ENCODE results near the gene EIF3A.

Gene EIF3A

DNA sequence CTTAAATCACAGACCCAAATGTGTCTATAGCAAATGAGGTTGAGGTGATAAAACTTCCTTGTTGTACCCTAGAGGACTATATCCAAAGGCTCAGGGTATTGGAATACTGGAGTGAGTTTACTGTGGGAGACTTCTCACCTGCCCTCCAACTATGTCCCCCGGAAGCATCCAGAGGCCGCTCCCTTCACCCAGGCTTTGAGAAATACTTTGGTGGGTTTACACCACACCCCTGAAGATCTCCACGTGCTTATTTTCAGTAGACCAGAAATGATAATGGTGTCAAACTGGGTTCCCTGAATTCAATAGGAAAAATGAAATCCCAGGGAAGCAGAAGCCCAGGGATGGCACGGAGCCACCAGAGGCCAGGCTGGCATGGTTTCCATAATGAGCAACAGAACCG lies 82.4 kb downstream of the EIF3A start:
- DNase-seq: no peak

DNA sequence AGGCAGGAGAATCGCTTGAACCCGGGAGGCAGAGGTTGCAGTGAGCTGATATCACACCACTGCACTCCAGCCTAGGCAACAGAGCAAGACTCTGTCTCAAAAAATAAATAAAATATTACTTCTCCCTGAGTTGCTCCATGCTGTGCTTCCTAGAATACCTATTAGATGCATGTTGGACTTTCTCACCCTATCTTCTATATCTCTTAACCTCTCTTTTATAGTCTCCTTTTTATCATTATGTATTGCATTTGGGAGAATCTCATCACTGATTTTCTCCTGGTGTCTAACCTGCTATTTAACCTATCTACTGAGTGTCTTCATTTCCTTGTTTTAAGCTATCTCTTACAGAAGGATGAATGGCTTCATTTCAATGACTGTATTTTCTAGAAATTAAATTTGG lies 83.2 kb downstream of the EIF3A start:
- DNase-seq: no peak

DNA sequence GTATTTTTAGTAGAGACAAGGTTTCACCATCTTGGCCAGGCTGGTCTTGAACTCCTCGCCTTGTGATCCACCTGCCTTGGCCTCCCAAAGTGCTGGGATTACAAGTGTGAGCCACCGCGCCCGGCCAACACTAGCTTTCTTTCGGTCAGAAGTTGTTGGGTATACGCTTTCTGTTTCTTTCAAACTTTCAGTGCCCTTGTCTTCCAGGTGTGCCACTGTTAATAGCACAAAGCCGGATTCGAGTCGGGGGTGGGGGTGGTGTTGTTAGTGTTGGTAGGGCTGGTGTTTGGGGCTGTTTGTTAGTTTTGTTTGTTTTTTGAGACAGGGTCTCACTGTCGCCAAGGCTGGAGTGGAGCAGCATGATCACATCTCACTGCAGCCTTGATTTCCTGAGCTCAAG lies 84.9 kb downstream of the EIF3A start:
- no peak for DNase-seq

DNA sequence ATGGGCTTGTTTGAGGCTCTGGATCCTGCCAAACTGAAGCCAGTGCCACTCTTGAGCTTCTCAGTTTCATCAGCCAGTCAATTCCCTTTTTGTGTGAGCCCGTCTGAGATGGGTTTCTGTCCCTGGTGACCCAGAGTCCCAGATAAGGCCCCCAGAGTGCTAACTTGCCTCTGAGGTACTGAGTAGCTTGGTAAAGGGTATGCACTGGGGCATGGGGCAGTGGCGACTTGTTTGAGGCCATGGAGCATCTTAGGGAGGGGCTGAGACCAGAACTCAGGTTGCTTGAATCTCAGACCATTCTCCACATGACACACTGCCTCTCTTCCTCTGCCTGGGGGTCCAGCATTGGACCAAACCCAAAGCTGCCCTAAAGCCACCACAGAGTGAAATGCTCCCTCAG lies 86.3 kb downstream of the EIF3A start:
- DNase-seq: no peak

DNA sequence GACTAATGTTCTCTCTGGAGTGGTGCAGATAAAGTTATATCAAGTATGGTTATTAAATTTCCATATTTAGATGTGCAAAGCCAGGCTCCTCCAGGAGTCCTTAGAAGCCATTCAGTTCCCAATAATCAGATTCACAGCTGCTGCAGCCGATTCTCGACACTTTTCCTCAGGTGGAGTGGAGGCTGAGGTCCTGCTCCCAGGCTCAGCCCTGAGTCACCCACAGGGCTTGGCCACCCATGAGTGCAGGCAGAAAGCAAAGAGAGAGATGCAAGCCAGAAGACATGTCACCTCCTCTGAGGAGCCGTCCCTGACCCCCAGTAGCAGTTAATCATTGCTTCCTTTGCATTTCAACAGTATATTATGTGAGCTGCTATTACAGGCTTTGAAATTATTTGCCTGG lies 87.4 kb downstream of the EIF3A start:
- no peak for DNase-seq

DNA sequence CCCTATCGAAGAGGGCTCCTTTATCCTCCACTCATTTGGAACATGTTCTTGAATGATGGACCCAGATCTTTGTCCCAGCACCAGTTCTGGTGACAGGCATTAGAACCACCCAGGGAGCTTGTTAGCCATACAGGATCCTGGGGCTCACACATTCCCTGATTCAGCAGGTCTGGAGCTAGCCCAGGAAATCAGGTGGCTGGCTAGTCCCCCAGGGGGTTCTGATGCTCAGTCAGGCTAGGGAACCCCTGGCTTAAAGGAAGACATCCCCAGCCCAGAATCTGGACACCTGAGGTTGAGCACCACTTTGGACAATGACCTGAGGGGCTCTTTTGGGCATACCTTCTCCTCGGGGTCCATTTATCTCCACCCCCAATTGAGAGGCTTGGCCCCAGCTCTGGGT lies 88.1 kb downstream of the EIF3A start:
- DNase-seq: no peak

DNA sequence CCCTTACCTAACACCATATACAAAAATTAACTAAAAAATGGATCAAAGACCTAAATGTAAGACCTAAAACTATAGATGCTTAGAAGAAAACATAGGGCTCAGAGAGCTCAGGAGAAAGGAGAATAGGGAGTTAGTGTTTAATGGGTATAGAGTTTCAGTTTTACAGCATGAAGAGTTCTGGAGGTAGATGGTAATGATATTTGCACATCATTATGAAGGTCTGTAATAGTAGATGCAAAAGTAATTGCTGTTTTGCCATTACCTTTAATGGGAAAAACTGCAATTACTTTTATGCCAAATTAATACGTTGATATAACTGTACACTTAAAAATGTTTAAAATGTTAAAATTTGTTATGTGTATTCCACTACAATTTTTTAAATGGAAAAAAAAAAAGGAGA lies 90.3 kb downstream of the EIF3A start:
- no peak for DNase-seq

DNA sequence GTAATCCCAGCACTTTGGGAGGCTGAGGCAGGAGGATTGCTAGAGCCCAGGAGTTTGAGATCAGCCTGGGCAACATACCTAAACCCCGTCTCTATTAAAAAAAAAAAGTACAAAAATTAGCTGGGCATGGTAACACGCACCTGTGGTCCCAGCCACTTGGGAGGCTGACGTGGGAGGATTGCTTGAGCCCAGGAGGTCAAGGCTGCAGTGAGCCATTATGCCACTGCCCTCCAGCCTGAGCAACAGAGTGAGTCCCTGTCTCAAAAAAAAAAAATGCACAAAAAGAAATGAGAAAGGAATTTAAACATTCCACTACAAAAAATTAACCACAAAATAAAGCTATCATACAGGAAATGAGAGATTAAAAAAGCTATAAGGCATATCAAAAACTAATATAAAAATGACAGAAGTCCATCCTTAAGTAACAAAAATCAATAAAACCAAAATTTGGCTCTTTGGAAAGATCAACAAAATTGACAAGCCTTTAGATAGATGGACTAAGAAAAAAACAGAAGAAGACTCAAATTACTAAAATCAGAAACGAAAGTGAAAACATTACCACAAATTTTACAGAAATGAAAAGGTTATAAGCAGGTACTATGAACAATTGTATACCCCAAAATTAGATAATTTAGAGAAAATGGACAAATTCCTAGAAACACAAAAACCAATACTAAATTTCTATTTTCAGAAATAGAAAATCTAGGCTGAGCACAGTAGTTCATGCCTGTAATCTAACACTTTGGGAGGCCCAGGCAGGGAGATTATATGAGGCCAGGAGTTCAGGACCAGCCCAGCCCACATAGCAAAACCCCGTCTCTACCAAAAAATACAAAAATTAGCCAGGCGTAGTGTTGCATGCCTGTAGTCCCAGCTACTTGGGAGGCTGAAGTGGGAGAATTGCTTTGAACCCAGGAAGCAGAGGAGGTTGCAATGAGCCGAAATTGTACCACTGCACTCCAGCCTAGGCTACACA lies 93.5 kb downstream of the EIF3A start:
- no peak for DNase-seq

DNA sequence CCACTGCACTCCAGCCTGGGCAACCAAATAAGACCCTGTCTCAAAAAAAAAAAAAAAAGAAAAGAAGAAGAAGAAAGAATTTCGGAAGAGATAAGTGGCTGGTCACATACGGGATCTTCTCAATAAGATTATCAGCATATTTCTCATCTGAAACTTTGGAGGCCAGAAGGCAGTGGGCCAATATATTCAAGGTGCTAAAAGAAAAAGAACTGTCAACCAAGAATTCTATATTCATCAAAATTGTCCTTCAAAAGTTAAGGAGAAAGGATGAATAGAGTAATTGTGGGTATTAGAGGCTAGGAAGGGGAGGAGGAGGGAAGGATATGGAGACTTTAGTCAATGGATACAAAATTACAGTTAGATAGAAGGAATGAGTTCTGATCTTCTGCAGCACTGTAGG lies 95.0 kb downstream of the EIF3A start:
- no peak for DNase-seq
